Measurements from ENCODE around the gene BBS7.

BBS7 gene

GRCh38 chr4:121827853-121828252 is 42.4 kb downstream of the BBS7 start:
- DNase-seq: no peak

- no peak for DNase-seq
Measured at GRCh38 chr4:121824950-121825349, 45.3 kb downstream of the BBS7 start.

- no peak for DNase-seq
Measured at GRCh38 chr4:121824171-121824527, 46.1 kb downstream of the BBS7 start.

- DNase-seq: peak; percentile 94
Measured at GRCh38 chr4:121823505-121824170, 46.6 kb downstream of the BBS7 start, which contains the start of gene CCNA2. Gene CCNA2 (minus strand): TSS chr4:121823883. CDS start chr4:121823628, 255 bp downstream.

GRCh38 chr4:121822796-121823504 is 47.3 kb downstream of the BBS7 start:
- no peak for DNase-seq

- no peak for DNase-seq
Measured at GRCh38 chr4:121822047-121822446, 48.2 kb downstream of the BBS7 start.

GRCh38 chr4:121819216-121819965 is 50.9 kb downstream of the BBS7 start:
- no peak for DNase-seq

- no peak for DNase-seq
Measured at GRCh38 chr4:121818215-121818614, 52.1 kb downstream of the BBS7 start.

GRCh38 chr4:121817701-121818100 is 52.6 kb downstream of the BBS7 start:
- no peak for DNase-seq

- no peak for DNase-seq
Measured at GRCh38 chr4:121817006-121817405, 53.3 kb downstream of the BBS7 start.

GRCh38 chr4:121814756-121815155 is 55.5 kb downstream of the BBS7 start:
- no peak for DNase-seq

GRCh38 chr4:121811122-121811521 is 59.2 kb downstream of the BBS7 start:
- DNase-seq: no peak

- DNase-seq: no peak
Measured at GRCh38 chr4:121806411-121806810, 63.9 kb downstream of the BBS7 start.

GRCh38 chr4:121801715-121802075 is 68.6 kb downstream of the BBS7 start:
- no peak for DNase-seq

GRCh38 chr4:121800961-121801714 is 69.1 kb downstream of the BBS7 start, which contains the start of gene EXOSC9:
Gene EXOSC9 (plus strand): TSS chr4:121801323. CDS start chr4:121801425, 102 bp downstream.
- peak; percentile 96 for DNase-seq

GRCh38 chr4:121800638-121800960 is 69.7 kb downstream of the BBS7 start:
- no peak for DNase-seq

- no peak for DNase-seq
Measured at GRCh38 chr4:121799867-121800501, 70.3 kb downstream of the BBS7 start.

GRCh38 chr4:121799208-121799823 is 71.0 kb downstream of the BBS7 start:
- DNase-seq: no peak

- DNase-seq: no peak
Measured at GRCh38 chr4:121796283-121796682, 74.0 kb downstream of the BBS7 start.

GRCh38 chr4:121794505-121795188 is 75.6 kb downstream of the BBS7 start:
- DNase-seq: no peak

GRCh38 chr4:121792966-121793365 is 77.3 kb downstream of the BBS7 start:
- no peak for DNase-seq

GRCh38 chr4:121791481-121791880 is 78.8 kb downstream of the BBS7 start:
- peak; percentile 9 for DNase-seq

Data from T1000 (cell line).